NCI-H1092 treated with DMSO at 0.1 percent for 48 hours (cell line): ENCODE results near the gene ERGIC1.

ENCODE experiments used
- DNase-seq: peaks from one replicate; lab custom pipeline; 2025; lab: John Stamatoyannopoulos, UW

Gene ERGIC1

GRCh38 chr5:172949426-172949825, 115.4 kb downstream of the ERGIC1 start:
- DNase-seq, result no peak

DNA sequence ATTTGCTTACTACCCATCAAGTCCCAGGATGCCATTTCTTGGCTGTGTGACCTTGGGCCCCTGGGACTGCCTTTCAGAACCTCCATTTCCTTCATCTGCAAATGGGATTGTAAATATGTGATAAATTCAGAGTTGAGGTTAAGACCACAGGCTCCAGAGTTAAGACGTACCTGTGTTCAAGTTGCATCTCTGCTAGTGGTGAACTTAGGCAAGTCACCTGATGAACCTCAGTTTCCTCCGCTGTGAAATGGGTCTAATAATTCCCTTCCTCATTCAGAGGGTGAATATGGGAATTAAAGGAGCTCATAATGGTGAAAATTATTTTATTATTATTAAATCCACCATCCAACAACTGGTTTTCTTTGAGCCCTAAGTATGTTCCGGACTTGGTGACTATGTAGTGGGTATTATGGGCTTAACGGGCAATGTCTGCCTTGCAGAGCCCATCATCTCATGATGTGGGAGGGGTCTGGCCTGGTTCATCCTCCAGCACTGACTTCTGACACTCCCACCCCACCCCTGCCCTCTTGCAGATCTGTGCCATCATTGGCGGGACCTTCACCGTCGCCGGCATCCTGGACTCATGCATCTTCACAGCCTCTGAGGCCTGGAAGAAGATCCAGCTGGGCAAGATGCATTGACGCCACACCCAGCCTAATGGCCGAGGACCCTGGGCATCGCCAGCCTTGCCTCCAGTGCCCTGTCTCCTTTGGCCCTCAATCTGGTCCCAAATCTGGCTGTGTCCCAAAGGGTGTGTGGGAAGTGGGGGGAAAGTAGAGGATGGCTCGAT, 116.3 kb downstream of the ERGIC1 start:
- no peak for DNase-seq

- DNase-seq, result no peak
Measured at GRCh38 chr5:172951371-172952033, 117.5 kb downstream of the ERGIC1 start.

DNA sequence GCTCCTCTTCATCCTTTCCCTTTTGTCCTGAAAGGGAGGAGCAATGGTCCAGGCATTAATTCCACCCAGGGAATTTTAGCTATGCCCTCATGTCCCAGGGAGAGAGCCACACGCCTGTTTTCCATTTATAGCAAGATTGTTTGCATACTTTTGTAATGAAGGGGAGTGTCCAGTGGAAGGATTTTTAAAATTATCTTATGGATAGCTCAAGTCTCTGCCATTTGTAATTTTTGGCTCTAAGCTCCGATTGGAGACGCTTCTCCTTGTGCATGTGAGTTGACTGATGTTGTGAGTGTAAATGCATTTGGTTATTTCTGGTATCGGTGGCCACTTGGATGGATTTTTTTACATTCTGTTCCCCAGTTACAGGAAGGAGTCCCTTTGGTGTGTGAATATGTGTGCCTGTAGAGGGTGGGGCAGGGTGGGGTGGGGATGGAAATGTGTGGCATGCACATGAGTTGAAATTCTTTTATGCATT, 118.0 kb downstream of the ERGIC1 start:
- no peak for DNase-seq

GRCh38 chr5:172953776-172954675, 120.0 kb downstream of the ERGIC1 start:
- DNase-seq, result no peak

- DNase-seq, result no peak
Measured at GRCh38 chr5:172954751-172955159, 120.7 kb downstream of the ERGIC1 start.

DNA sequence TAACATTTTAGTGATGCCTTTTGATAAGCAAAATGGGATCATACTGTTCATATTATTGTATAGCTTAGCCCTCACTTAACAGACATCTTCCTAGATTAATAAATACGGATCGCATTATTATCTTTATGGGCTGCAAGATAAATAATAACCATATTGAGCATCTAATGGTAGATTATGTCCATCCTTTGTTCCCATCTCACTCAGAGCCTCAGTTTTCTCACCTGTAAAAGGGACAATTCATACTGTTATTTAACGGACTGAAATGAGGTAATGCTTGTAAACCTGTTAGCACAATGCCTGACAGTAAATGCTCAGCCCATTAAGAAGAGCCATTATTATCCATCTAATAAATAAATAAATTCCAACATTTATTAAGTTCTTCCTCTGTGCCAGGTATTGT, 122.2 kb downstream of the ERGIC1 start:
- DNase-seq, result no peak

DNA sequence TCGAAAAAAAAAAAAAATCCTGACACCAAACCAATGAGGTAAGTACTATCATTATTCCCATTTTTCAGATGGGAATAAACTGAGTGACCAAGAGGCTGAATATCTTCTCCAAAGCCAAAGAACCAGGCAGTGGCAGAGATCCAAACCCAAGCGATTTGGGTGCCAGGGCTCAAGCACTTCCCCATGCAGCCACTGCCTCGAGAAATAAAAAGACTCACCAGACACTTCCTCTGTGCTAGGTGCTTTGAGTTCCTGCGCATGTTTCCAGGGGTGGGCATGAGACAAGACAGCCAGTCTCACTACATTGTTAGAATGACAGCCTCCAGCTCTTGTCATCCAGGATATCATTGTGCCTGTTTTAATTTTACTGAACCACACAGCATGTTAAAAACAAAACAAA, 122.9 kb downstream of the ERGIC1 start:
- no peak for DNase-seq

GRCh38 chr5:172957458-172957857, 123.4 kb downstream of the ERGIC1 start:
- no peak for DNase-seq

GRCh38 chr5:172958331-172959046, 124.4 kb downstream of the ERGIC1 start:
- DNase-seq, result peak; percentile 37

DNA sequence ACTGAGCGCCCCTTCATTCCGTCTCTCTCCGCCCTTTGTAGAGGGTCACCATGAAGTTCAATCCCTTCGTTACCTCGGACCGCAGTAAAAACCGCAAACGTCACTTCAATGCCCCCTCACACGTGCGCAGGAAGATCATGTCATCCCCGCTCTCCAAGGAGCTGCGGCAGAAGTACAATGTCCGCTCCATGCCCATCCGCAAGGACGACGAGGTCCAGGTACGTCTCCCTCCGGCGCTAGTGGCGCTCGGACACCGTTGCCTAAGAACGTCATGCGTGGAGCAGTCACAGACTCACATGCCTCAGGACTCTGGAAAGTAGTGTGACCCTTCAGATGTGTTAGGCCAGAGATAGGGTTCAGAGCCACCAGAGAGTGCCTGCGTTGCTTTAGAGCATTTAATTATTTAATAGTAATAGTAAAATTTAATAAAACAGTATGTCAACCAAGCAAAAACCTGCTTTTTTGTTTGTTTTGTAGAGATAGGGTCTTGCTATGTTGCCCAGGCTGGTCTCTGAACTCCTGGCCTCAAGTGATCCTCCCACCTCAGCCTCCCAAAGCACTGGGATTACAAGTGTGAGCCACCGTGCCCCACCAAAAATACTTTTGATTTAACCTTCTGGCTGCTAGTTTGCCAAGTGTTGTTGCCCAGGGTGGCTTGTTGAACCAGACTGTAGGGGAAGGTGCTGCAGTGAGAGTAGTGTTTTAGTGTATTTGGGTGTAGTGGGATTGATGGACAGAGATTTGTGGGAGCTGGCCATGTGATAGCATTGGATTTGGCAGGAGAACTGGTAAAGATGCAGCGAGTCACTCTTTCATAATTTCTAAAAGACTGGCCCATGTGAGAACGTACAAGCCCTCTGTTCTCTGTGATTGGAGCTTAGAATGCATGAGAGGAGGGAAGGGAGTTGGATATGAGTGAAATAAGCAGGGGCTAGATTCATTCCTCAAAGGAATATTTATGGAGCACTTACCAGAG, 126.1 kb downstream of the ERGIC1 start:
- no peak for DNase-seq

DNA sequence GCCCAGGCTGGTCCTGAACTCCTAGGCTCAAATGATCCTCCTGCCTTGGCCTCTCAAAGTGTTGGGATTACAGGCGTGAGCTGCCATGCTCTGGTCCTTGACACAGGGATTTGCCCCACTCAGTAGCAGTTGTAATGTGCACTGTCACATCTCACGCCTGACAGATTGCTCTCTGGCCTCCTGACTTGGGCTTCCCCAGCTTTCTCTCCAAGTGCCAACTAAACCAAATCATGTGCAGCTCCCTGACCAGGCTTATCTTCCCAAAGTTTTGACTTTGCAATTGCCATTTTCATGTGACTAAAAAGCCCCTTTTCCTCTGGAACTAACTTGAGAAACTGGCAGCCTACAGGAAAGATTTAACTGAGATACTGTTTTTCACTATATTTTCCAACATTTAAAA, 135.9 kb downstream of the ERGIC1 start:
- DNase-seq, result no peak

DNA sequence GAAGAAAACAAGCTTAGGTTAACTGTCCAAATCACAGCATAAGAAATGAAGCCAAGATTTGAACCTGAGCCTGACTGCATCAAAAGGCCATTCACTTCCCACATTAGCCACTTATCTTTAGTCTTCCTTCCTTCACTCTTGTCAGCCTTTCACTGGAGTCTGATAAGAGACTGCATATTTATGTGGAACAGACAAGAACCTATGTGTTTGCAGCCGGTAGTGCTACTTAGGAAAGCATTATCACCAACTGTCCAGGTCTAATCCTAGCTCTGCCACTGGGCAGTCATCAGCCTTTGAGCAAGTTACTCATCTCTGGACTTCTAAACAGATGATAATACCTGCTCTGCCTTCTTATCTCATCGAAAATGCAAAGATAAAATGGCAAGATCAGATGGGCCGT, 137.4 kb downstream of the ERGIC1 start:
- no peak for DNase-seq

- DNase-seq, result no peak
Measured at GRCh38 chr5:172972552-172972951, 138.5 kb downstream of the ERGIC1 start.

GRCh38 chr5:172973127-172973916, 139.3 kb downstream of the ERGIC1 start:
- no peak for DNase-seq

DNA sequence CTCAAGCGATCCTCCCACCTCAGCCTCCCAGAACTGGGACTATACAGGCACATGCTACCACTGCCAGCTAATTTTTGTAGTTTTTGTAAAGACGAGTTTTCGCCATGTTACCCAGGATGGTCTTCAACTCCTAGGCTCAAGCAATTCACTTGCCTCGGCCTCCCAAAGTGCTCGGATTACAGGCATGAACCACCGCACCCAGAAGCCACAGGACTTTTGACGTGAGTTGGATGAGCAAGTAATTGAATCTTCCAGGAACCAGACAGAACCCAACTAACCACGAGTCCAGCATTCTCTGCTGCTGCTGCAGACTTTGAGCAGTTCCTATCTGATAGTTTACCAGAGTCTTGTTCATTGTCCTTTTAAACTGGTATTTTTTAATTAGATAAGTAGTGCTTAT, 139.9 kb downstream of the ERGIC1 start:
- no peak for DNase-seq

DNA sequence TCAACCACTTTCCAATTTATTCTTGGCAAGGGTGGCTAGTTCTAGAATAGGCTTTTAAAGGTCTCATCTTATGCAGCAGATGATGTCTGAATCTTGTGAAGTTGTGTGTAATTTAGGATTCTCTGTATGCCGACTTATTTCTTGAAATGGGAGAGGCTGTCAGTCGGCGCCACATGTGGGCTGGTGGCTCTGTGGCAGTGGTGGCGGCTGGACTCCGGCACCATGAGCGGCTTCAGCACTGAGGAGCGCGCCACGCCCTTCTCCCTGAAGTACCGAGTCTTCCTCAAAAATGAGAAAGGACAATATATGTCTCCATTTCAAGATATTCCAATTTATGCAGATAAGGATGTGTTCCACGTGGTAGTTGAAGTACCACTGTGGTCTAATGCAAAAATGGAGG, 141.2 kb downstream of the ERGIC1 start:
- no peak for DNase-seq

DNA sequence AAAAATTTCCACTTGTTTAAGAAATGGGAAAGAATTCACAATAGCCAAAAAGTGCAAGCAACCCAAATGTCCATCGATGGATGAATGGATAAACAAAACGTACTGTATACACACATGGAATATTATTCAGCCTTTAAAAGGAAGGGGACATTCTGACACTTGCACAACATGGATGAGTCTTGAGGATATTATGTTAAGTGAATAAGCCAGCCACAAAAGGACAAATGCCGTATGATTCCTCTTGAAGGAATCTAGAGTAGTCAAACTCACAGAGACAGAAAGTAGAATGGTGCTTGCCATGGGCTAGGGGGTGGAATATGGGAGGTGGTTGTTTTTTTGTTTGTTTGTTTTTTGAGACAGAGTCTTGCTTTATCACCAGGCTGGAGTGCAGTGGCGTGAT, 145.7 kb downstream of the ERGIC1 start:
- DNase-seq, result no peak

DNA sequence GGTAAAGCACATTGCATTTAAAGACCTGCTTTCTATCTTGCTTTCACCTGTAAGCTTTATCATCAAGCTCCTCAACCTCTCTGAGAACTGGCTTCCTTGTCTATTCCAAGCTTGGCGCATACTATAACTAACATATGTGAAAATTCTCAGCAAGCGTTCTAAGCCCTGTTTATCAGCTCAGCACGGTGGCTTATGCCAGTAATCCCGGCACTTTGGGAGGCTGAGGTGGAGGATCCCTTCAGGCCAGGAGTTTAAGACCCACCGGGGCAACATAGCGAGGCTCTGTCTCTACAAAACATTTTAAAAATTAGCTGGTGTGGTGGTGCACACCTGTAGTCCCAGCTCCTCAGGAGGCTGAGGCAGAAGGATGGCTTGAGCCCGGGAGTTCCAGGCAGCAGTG, 147.9 kb downstream of the ERGIC1 start:
- DNase-seq, result no peak
